Erythroblast (primary cell): ENCODE measurements around the gene MACROD2.

ENCODE experiments used
- GATA1 ChIP-seq: IDR thresholded peaks from 2 replicates; pipeline ENCODE4 v1.6.1; 2011; ENCODE audit warnings: low read depth, mild to moderate bottlenecking, control low read depth, low read length, moderate library complexity
- POLR2A ChIP-seq: IDR thresholded peaks from 2 replicates; pipeline ENCODE4 v1.6.1; 2011; ENCODE audit warnings: mild to moderate bottlenecking, low read length

GRCh38 chr20:15967334-15967733, 1972.0 kb downstream of the MACROD2 start:
- TF ChIP-seq POLR2A (no peak), GATA1 (no peak)
